ENCODE measurements around the gene PCDHGA5. TPM values are rescaled to one million over a fixed set of nuclear protein-coding genes. Genes with fewer than 3 reads are reported as not detected.
A peak's percentile ranks its signal among the peaks of the same experiment; 100 is the strongest.

PCDHGA5 gene
- total and polyA plus RNA-seq, 12 donors: 0.59 to 9.7 (median 6.9) TPM

DNA sequence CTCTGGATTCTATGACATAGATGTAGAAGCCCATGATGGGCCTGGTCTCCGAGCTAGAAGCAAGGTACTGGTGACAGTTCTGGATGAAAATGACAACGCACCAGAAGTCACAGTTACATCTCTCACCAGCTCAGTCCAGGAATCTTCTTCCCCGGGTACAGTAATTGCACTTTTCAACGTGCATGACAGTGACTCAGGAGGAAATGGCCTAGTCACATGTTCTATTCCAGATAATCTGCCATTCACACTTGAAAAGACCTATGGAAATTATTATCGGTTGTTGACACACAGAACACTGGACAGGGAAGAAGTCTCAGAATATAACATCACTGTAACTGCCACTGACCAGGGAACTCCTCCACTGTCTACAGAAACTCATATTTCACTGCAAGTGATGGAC, 7.8 kb upstream of the PCDHGA5 start:
- no peak for DNase-seq
- Histone ChIP-seq H3K4me1 (peaks cover 0 to 42% (median 4%) of the 10 kb centered on the region in 9 donors), H3K27ac (no peak overlapping the region), H3K4me3 (no peak overlapping the region), H3K27me3 (peaks cover 0 to 45% (median 0%) of the 10 kb centered on the region in 7 donors), H3K36me3 (peaks cover 0 to 33% (median 0%) of the 10 kb centered on the region in 9 donors), H3K9me3 (peaks cover 0 to 98% (median 56%) of the 10 kb centered on the region in 11 donors)
- TF ChIP-seq, protein P1, sequence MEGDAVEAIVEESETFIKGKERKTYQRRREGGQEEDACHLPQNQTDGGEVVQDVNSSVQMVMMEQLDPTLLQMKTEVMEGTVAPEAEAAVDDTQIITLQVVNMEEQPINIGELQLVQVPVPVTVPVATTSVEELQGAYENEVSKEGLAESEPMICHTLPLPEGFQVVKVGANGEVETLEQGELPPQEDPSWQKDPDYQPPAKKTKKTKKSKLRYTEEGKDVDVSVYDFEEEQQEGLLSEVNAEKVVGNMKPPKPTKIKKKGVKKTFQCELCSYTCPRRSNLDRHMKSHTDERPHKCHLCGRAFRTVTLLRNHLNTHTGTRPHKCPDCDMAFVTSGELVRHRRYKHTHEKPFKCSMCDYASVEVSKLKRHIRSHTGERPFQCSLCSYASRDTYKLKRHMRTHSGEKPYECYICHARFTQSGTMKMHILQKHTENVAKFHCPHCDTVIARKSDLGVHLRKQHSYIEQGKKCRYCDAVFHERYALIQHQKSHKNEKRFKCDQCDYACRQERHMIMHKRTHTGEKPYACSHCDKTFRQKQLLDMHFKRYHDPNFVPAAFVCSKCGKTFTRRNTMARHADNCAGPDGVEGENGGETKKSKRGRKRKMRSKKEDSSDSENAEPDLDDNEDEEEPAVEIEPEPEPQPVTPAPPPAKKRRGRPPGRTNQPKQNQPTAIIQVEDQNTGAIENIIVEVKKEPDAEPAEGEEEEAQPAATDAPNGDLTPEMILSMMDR (IDR thresholded peaks at IDR 0.05): no peak
- 67% methylated on average over 5 of the region's 5 CpGs for WGBS, 2 donors
- no peak for ATAC-seq
- intact Hi-C loops (cut with DNase I): loop anchor here in 1 of 10 donors (10.0 kb wide), 1 partner anchor 49 kb away; the partner anchor contains the start of genes PCDHGA9 and PCDHGB6

DNA sequence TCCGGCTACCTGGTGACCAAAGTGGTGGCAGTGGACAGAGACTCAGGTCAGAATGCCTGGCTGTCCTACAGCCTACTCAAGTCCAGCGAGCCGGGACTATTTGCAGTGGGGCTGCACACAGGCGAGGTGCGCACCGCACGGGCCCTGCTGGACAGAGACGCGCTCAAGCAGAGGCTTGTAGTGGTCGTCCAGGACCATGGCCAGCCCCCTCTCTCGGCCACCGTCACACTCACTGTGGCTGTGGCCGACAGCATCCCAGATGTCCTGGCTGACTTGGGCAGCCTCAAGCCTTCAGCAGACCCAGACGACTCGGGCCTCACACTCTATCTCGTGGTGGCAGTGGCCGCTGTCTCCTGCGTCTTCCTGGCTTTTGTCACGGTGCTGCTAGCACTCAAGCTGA, 7.0 kb upstream of the PCDHGA5 start:
- ATAC-seq: peak in 4 of 8 donors; percentile 22 to 50 (median 41)
- peaks cover 0 to 100% (median 55%) of the 10 kb centered on the region in 11 donors for H3K9me3 ChIP-seq

DNA sequence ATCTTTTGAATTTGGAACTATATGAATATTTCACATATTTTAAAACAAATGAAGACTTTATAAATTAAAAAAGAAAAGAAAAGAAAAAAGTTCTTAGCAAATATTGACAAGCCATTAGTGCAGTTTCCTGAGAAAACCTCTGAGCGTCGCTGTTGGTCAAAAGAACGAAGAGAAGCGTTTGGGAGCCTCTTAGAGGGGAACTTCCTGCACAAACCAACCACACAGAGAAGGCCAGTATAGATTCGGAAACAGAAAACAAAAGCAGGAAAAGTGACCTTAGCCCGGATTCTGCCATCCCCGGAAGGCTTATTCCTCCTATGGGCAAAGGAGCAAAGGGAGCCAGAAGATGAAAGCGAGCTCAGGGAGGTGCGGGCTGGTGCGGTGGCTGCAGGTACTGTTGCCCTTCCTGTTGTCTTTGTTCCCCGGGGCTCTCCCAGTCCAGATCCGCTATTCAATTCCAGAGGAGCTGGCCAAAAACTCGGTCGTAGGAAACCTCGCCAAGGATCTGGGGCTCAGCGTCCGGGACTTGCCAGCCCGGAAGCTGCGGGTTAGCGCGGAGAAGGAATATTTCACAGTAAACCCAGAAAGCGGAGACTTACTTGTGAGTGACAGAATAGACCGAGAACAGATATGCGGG, 4.1 kb upstream of the PCDHGA5 start, which contains the start of gene PCDHGB2:
TSS of gene PCDHGB2 (plus strand) at position 205 of the 637 bp plus-strand sequence. CDS start at position 347, 142 bp downstream.
- peak in 6 of 8 donors; percentile 37 to 65 (median 60) for ATAC-seq

More for the DNA sequence above, 7.0 kb upstream of the PCDHGA5 start:
- H3K4me1 ChIP-seq: peaks cover 0 to 42% (median 4%) of the 10 kb centered on the region in 9 donors
- peaks cover 0 to 24% (median 0%) of the 10 kb centered on the region in 9 donors for H3K36me3 ChIP-seq
- intact Hi-C loops (cut with DNase I): loop anchor here in 1 of 10 donors (10.0 kb wide), 1 partner anchor 48 kb away; the partner anchor contains the start of genes PCDHGA9 and PCDHGB6
- peaks cover 0 to 48% (median 0%) of the 10 kb centered on the region in 7 donors for H3K27me3 ChIP-seq
- H3K27ac ChIP-seq: no peak overlapping the region
- whole genome bisulfite sequencing, 2 donors: 37 to 45% methylated on average over 19 of the region's 19 CpGs
- DNase-seq: no peak
- no peak overlapping the region for H3K4me3 ChIP-seq
- TF ChIP-seq, protein P1 (IDR thresholded peaks at IDR 0.05): no peak

DNA sequence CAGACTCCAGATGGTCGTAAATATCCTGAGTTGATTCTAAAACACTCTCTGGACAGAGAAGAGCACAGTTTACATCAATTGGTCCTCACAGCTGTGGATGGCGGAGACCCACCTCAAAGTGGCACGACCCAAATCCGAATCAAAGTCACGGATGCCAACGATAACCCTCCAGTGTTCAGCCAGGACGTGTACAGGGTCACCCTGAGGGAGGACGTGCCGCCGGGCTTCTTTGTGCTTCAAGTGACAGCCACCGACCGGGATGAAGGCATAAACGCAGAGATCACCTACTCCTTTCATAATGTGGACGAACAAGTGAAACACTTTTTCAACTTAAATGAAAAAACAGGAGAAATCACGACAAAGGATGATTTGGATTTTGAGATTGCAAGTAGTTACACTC, 3.3 kb upstream of the PCDHGA5 start:
- peaks cover 0 to 30% (median 3%) of the 10 kb centered on the region in 9 donors for H3K4me1 ChIP-seq
- H3K9me3 ChIP-seq: peaks cover 0 to 100% (median 46%) of the 10 kb centered on the region in 11 donors
- H3K27me3 ChIP-seq: peaks cover 0 to 69% (median 0%) of the 10 kb centered on the region in 7 donors
- peak overlapping the region in 1 of 10 donors; percentile 48 for H3K27ac ChIP-seq
- 31 to 48% methylated on average over 15 of the region's 15 CpGs for WGBS, 2 donors
- no peak for ATAC-seq
- H3K4me3 ChIP-seq: peak overlapping the region in 6 of 10 donors; percentile 24 to 46 (median 42)
- TF ChIP-seq, protein P1 (IDR thresholded peaks at IDR 0.05): no peak
- DNase-seq: no peak
- peaks cover 0 to 43% (median 0%) of the 10 kb centered on the region in 9 donors for H3K36me3 ChIP-seq
- intact Hi-C loops (cut with DNase I): no loop called here

More for the DNA sequence above, 4.1 kb upstream of the PCDHGA5 start, which contains the start of gene PCDHGB2:
- no peak for DNase-seq
- peaks cover 0 to 33% (median 4%) of the 10 kb centered on the region in 9 donors for H3K4me1 ChIP-seq
- H3K27me3 ChIP-seq: peaks cover 0 to 69% (median 0%) of the 10 kb centered on the region in 7 donors
- TF ChIP-seq, protein P1 (IDR thresholded peaks at IDR 0.05): peak in 8 of 9 donors; percentile 12 to 62 (median 48)
- H3K4me3 ChIP-seq: peak within 1 kb of the TSS in 9 of 10 donors; percentile 12 to 46 (median 41)
- peaks cover 0 to 100% (median 53%) of the 10 kb centered on the region in 11 donors for H3K9me3 ChIP-seq
- WGBS, 2 donors: 12 to 20% methylated on average over 24 of the region's 24 CpGs
- peaks cover 0 to 41% (median 0%) of the 10 kb centered on the region in 9 donors for H3K36me3 ChIP-seq
- H3K27ac ChIP-seq: peak within 1 kb of the TSS in 8 of 10 donors; percentile 9 to 73 (median 40)
- intact Hi-C loops (cut with DNase I): loop anchor here in 1 of 10 donors (10.0 kb wide), 1 partner anchor 45 kb away; the partner anchor contains the start of genes PCDHGA9 and PCDHGB6
